Measurements from ENCODE around the gene RC3H1.
"Not testable (repeated sequence)": the region's sequence is repeated elsewhere in the genome, so short reads cannot be mapped to it uniquely, and the experiment has no call there.

The RC3H1 gene

DNA sequence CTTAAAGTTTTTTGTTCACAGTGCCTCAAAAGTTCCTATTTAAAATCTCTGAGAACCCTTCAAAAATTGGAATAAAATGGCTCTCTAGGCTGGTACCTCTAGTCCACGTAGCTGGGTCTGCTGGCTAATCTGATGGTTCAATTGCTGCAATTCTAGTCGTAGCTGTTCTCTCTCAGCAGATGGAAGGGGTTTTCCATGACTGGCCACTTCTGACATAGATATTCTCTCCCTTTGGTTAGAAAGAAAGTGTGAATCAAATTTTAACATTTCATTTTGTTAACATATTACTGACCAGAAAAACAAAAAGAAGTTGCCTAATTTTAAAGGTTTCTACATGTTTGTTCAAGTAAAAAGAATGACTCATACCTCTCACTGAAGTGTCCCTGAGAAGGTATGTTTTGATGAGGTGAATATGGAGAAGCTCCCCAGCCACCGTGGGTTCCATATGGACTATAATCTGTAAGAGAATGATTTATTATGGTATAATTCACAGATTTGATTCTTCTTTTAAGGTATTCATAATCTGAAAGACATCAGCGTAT lies 75.7 kb downstream of the RC3H1 start:
- no peak for DNase-seq

DNA sequence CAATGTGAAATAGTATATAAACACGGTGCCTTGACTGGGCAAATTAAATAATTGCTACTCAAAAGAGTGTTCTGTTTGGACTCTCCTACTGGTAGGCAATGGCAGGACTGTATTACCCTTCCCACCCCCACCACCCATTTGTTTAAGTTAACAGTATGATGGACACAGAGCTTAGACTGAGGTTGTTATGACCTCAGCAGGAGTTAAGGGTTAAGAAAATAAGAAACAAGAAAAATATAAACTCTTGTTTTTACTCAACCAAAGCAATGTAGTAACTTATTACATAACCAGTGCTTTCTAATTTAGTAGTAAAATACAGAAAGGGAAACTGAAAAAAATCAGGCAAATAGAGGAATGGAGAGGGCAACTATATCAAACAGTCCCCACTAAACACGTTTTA lies 85.1 kb downstream of the RC3H1 start:
- DNase-seq = no peak

DNA sequence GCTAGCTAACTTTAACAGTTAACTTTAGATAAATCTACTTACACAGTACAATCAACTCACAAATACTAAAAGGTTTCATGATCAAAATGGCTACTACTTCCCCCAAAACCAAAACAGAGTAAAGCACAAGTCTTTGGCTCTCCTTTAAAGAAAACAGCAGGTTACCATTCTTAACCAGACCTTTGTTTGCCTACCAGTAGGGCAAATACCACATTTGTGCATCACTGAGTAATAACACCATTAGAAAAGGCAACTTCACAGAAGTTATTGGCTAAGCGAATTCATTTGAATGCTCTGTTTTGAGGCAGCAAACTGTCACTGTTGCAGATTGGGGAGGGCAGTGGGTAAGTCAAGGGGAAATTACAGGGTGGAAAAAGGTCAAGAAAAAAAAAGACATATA lies 87.7 kb downstream of the RC3H1 start:
- no peak for DNase-seq

GRCh38 chr1:173930541-173930940 lies 91.6 kb downstream of the RC3H1 start:
- DNase-seq = not testable (repeated sequence)

- no peak for DNase-seq
These were observed 96.6 kb downstream of the RC3H1 start for GRCh38 chr1:173925306-173926242.

- no peak for DNase-seq
These were observed 101.3 kb downstream of the RC3H1 start for GRCh38 chr1:173920861-173921260.

DNA sequence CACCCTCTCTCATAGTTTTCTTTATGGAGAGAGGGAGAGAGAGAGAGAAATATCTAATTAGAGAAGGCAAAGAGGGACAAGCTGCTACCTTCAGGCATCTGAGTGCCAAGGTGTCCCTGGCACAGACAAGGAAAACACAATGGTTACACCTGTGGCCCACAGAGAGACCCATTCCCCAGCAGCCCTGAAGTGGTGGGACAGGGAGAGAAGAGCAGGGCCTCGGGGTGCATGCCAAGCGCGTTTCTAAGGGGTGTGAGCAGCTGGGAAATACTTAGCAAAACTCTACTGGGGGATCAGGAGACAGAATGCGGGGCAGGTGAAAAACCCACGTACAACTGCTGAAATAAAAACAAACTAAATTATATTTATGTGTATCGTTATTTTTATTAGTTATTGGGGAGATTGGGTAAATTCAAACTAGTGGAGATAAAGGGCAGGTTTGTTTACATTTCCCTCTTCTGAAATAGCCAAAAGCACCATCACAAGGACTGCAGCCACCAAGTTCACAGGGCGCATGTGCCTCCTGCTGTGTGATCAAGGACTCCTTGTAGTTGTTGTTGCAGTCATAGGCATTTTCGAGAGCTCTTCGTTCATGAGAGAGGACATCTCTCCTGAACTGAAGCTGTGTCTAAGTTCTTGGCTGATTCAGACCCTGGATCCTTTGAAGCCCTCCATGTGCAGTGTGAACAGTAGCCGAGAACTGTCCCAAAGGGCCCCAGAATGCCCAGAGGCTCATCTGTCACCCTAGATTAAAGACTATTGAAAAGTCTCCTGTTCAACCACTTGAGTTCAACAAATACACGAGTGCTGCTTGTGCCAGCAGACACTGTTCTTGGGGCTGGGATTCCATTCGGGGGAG lies 104.3 kb downstream of the RC3H1 start:
- DNase-seq = no peak

DNA sequence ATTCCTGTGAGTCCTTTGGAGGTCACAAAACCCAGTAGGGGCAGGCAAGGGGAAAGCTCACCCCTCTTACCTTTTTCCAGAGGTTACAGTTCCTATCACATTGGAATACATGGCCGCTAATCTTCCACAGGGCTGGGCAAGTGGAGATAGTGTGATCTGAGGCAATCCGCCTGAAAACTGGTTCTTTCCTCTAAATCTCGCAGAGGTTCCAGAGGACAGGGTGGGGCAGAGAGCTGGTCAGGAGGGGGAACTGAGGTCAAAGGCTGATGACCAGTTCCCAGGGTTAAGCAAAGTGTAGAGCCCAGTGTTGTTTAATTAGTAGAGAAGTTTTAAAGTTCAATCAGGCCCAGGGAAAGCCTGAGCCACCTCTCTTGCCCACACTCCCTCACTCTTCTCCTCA lies 105.0 kb downstream of the RC3H1 start, which contains the start of gene SERPINC1:
Gene SERPINC1, minus strand, starts transcription at position 179 of the 400 bp plus-strand sequence. Its CDS starts 68 bp downstream, at position 111.
- DNase-seq = no peak

- no peak for DNase-seq
These were observed 105.5 kb downstream of the RC3H1 start for GRCh38 chr1:173916667-173917066.

DNA sequence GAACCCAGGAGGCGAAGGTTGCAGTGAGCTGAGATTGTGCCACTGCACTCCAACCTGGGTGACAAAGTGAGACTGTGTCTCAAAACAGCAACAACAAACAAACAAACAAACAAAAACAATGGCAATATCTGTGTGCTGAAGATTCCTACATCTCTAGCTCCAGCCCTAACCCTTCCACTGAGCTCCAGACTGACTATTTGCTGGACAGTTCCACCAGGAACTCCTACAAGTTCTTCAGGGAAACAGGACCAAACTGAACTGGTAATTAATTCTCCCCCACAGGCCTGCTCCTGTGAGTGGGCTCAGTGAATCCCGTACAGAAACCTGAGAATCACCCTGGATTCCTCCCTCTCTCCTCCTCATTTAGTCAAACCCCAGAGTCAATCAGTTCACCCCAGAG lies 106.6 kb downstream of the RC3H1 start:
- no peak for DNase-seq

- DNase-seq = peak; percentile 32
These were observed 107.7 kb downstream of the RC3H1 start for GRCh38 chr1:173914366-173914871.

DNA sequence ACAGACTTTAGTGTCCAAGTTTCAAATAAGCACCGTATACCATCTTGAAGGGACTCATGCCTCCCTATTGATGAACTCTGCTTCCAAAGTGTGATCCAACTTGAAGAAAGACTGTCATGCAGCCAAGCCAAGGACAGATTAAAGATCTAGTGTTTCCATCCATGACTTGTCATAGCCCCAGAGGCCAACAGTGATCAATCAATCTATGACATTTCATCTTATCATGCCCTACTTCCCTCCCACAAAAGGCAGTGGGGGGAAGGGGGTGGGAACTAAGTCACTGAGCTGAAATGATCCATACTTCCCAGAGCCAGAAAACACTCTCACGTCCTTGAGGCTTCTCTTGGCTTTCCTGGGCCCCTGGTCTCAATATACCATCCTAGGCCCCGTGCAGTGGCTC lies 109.0 kb downstream of the RC3H1 start:
- DNase-seq = no peak

DNA sequence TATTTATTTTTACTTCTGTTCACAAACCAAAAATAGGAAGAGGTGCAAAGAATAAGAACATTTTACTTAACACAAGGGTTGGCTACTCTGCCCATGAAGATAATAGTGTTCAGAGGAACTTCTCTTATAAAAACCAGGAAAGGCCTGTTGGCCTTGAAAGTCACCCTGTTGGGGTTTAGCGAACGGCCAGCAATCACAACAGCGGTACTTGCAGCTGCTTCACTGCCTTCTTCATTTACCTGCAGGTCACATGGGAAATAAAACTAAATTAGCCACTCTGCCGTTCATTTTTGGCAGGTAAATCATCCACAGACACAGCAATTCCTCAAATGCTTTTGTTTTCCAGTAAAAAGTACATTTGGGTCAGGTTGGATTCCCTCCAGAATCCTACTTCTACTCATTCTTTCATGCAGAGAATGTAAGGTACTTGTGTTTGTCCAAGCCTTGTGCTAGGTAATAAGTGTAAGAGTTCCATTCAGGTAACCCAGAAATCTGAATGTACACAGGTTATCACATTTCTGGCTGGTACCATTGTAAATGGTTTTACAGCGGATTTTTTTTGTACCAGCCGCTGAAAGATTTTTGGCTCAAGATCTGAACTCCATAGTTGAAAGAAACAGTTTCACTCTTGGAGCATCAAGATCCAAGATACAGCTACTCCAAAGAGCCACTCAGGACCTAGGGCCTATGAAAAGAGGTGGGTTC lies 118.2 kb downstream of the RC3H1 start:
- DNase-seq = no peak

GRCh38 chr1:173900992-173901391 lies 121.2 kb downstream of the RC3H1 start:
- DNase-seq = no peak

- DNase-seq = no peak
These were observed 121.7 kb downstream of the RC3H1 start for GRCh38 chr1:173900427-173900826.

GRCh38 chr1:173894189-173894588 lies 128.0 kb downstream of the RC3H1 start:
- DNase-seq = no peak

GRCh38 chr1:173893611-173894010 lies 128.5 kb downstream of the RC3H1 start:
- no peak for DNase-seq

DNA sequence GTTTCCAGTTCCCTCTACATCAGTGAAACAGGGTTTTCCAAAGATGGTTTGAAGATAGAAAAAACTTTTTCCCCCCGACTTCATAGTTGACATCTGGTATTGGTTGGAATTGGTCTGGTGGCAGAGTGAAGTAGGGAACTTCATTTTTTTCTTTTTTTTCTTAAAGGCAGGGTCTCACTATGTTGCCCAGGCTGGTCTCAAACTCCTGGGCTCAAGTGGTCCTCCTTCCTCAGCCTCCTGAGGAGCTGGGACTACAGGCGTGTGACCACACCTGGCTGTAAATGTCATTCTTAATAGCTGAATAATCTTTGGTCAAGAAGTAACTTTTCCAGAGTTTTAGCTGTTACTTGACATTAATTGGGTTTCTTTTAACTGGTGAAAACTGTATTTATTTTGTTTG lies 132.3 kb downstream of the RC3H1 start:
- no peak for DNase-seq

GRCh38 chr1:173888749-173889148 lies 133.4 kb downstream of the RC3H1 start:
- DNase-seq = no peak

DNA sequence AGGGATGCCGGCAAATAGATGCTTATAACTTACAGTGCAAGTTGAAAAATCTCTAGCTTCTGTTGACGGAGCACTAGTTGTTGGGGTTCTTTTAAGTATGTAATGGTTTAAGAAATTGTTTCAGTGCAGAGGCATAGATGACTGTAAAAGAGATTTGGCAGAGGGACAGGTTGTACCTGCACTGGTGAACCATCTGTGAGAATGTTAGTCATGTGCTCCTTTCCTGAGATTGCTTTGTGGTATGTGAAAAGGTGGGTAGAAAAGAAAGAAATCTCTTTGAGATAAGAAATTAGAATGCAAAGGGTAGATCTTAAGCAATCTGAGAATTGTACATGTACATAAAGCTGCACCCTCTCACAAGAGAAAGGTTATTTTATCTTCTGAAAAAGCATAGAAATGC lies 134.5 kb downstream of the RC3H1 start:
- DNase-seq = no peak

- no peak for DNase-seq
These were observed 135.2 kb downstream of the RC3H1 start for GRCh38 chr1:173886746-173887611.

DNA sequence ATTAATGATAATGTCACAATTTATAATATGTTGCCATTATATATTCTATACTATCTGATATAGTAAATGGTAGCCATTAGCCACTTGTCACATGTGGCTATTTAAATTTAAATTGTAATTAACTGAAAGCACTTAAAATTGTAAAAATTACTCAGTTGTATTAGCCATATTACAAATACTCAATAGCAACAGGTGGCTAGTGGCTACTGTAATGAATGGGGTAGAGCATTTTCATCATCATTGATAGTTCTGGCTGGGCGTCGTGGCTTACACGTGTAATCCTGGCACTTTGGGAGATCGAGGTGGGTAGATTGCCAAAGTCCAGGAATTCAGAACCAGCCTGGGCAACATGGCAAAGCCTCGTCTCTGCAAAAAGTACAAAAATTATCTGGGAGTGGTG lies 137.5 kb downstream of the RC3H1 start:
- no peak for DNase-seq

Measured in 8988T (cell line).